Immature natural killer cell (primary cell): Measurements from ENCODE around the gene MAP2K1. TPM values are rescaled to one million over a fixed set of nuclear protein-coding genes. Genes with fewer than 3 reads are reported as not detected.
"Not testable (repeated sequence)": the region's sequence is repeated elsewhere in the genome, so short reads cannot be mapped to it uniquely, and the experiment has no call there.

ENCODE experiments used
- DNase-seq, 3 donors: peaks; one replicate each; pipeline ENCODE4 v3.0.0; 2022; ENCODE audit warnings: mixed read lengths in 1 of 3
- H3K27ac Mint-ChIP-seq, 6 donors: one replicate each; pipeline ENCODE4 v1.8.0; 2020; ENCODE audit warnings: mixed read lengths in 6 of 6, mild to moderate bottlenecking in 5 of 6, inconsistent platforms in 4 of 6, moderate library complexity in 3 of 6
- H3K27me3 Mint-ChIP-seq, 3 donors: one replicate each; pipeline ENCODE4 v1.8.0; 2020 to 2021; ENCODE audit warnings: low read depth in 3 of 3, mild to moderate bottlenecking in 3 of 3, mixed read lengths in 3 of 3, moderate library complexity in 3 of 3, inconsistent platforms in 1 of 3
- H3K36me3 Mint-ChIP-seq, 3 donors: one replicate each; pipeline ENCODE4 v1.8.0; 2020; ENCODE audit warnings: mixed read lengths in 3 of 3, inconsistent platforms in 2 of 3, mild to moderate bottlenecking in 2 of 3
- H3K4me1 Mint-ChIP-seq, 2 donors: one replicate each; pipeline ENCODE4 v1.8.0; 2020; ENCODE audit warnings: inconsistent platforms in 2 of 2, mild to moderate bottlenecking in 2 of 2, mixed read lengths in 2 of 2, moderate library complexity in 1 of 2
- H3K4me3 Mint-ChIP-seq, 5 donors: one replicate each; pipeline ENCODE4 v1.8.0; 2020; ENCODE audit warnings: mild to moderate bottlenecking in 5 of 5, mixed read lengths in 5 of 5, inconsistent platforms in 3 of 5, moderate library complexity in 3 of 5
- H3K9me3 Mint-ChIP-seq, 6 donors: one replicate each; pipeline ENCODE4 v1.8.0; 2020; ENCODE audit warnings: mild to moderate bottlenecking in 6 of 6, mixed read lengths in 6 of 6, inconsistent platforms in 4 of 6, moderate library complexity in 3 of 6
- polyA plus RNA-seq, 3 donors: library from polyadenylated mRNA; unstranded; fragments of 300-500 nt; fragmentation: Illumina TruSeq; gene quantifications; one replicate each; pipeline ENCODE4 v1.2.3, GENCODE V29; 2021

Gene MAP2K1
- polyA plus RNA-seq, 3 donors from 2014 or later: 30.7 to 58.3 (median 48.9) TPM

GRCh38 chr15:66459818-66460615 lies 73.3 kb downstream of the MAP2K1 start:
- Mint-ChIP-seq H3K27ac (peak overlapping the region; percentile 18 to 73 (median 64)), H3K9me3 (no peaks in the 10 kb centered on the region), H3K4me3 (peak overlapping the region in 3 of 5 donors; percentile 4 to 19 (median 5)), H3K36me3 (peaks cover 0 to 12% (median 5%) of the 10 kb centered on the region in 3 donors), H3K27me3 (peaks cover 0 to 2% (median 0%) of the 10 kb centered on the region in 3 donors), H3K4me1 (peaks cover 19 to 20% of the 10 kb centered on the region in 2 donors)
- DNase-seq: no peak

- not testable (repeated sequence) for H3K4me3 Mint-ChIP-seq, H3K9me3 Mint-ChIP-seq, H3K27me3 Mint-ChIP-seq, DNase-seq, H3K36me3 Mint-ChIP-seq
- peak overlapping the region in 1 of 6 donors; percentile 35 for H3K27ac Mint-ChIP-seq
- H3K4me1 Mint-ChIP-seq: peaks cover 19 to 20% of the 10 kb centered on the region in 2 donors
These were observed 74.6 kb downstream of the MAP2K1 start for GRCh38 chr15:66461294-66461693.

- Mint-ChIP-seq H3K27ac (peak overlapping the region in 1 of 6 donors; percentile 34), H3K27me3 (peaks cover 0 to 3% (median 2%) of the 10 kb centered on the region in 3 donors), H3K4me3 (no peak overlapping the region), H3K9me3 (no peaks in the 10 kb centered on the region), H3K36me3 (peaks cover 4 to 7% (median 5%) of the 10 kb centered on the region in 3 donors), H3K4me1 (peaks cover 19 to 20% of the 10 kb centered on the region in 2 donors)
- no peak for DNase-seq
These were observed 75.2 kb downstream of the MAP2K1 start for GRCh38 chr15:66461917-66462316.

- no peak for DNase-seq
- Mint-ChIP-seq H3K27ac (peak overlapping the region in 3 of 6 donors; percentile 16 to 48 (median 16)), H3K4me1 (peaks cover 19 to 20% of the 10 kb centered on the region in 2 donors), H3K4me3 (no peak overlapping the region), H3K27me3 (peaks cover 0 to 3% (median 2%) of the 10 kb centered on the region in 3 donors), H3K36me3 (peaks cover 4 to 7% (median 5%) of the 10 kb centered on the region in 3 donors), H3K9me3 (no peaks in the 10 kb centered on the region)
These were observed 75.9 kb downstream of the MAP2K1 start for GRCh38 chr15:66462627-66463026.

- not testable (repeated sequence) for H3K4me3 Mint-ChIP-seq, H3K4me1 Mint-ChIP-seq, H3K9me3 Mint-ChIP-seq, DNase-seq, H3K27me3 Mint-ChIP-seq
- peak overlapping the region in 1 of 6 donors; percentile 10 for H3K27ac Mint-ChIP-seq
- H3K36me3 Mint-ChIP-seq: peaks cover 4 to 11% (median 5%) of the 10 kb centered on the region in 3 donors
These were observed 78.6 kb downstream of the MAP2K1 start for GRCh38 chr15:66465294-66465693.

GRCh38 chr15:66467162-66468040 lies 80.7 kb downstream of the MAP2K1 start:
- not testable (repeated sequence) for H3K4me3 Mint-ChIP-seq, H3K27ac Mint-ChIP-seq, H3K9me3 Mint-ChIP-seq, DNase-seq, H3K27me3 Mint-ChIP-seq
- peaks cover 4 to 11% (median 5%) of the 10 kb centered on the region in 3 donors for H3K36me3 Mint-ChIP-seq
- H3K4me1 Mint-ChIP-seq: peaks cover 19 to 20% of the 10 kb centered on the region in 2 donors

- DNase-seq, H3K27me3 Mint-ChIP-seq, H3K9me3 Mint-ChIP-seq, H3K36me3 Mint-ChIP-seq: not testable (repeated sequence)
- Mint-ChIP-seq H3K27ac (peak overlapping the region; percentile 61 to 91 (median 86)), H3K4me3 (peak overlapping the region in 3 of 5 donors; percentile 24 to 53 (median 43)), H3K4me1 (peaks cover 26 to 30% of the 10 kb centered on the region in 2 donors)
These were observed 84.1 kb downstream of the MAP2K1 start for GRCh38 chr15:66470825-66471224.

- Mint-ChIP-seq H3K27ac (peak overlapping the region; percentile 83 to 94 (median 88)), H3K4me1 (peaks cover 30 to 33% of the 10 kb centered on the region in 2 donors), H3K4me3 (peak overlapping the region; percentile 47 to 64 (median 59)), H3K27me3 (peaks cover 0 to 6% (median 0%) of the 10 kb centered on the region in 3 donors), H3K9me3 (no peaks in the 10 kb centered on the region), H3K36me3 (peaks cover 0 to 4% (median 0%) of the 10 kb centered on the region in 3 donors)
- DNase-seq: peak; percentile 73 to 77 (median 76)
These were observed 85.7 kb downstream of the MAP2K1 start for GRCh38 chr15:66472176-66472999.

- Mint-ChIP-seq H3K9me3 (no peaks in the 10 kb centered on the region), H3K4me3 (no peak overlapping the region), H3K27me3 (peaks cover 0 to 6% (median 0%) of the 10 kb centered on the region in 3 donors)
These were observed 87.4 kb downstream of the MAP2K1 start for GRCh38 chr15:66474135-66474534.

GRCh38 chr15:66474963-66475362 lies 88.3 kb downstream of the MAP2K1 start:
- Mint-ChIP-seq H3K9me3 (peaks cover 0 to 1% (median 0%) of the 10 kb centered on the region in 6 donors), H3K27me3 (peaks cover 0 to 8% (median 0%) of the 10 kb centered on the region in 3 donors), H3K27ac (peak overlapping the region in 1 of 6 donors; percentile 91), H3K36me3 (no peaks in the 10 kb centered on the region), H3K4me1 (peaks cover 30 to 33% of the 10 kb centered on the region in 2 donors), H3K4me3 (no peak overlapping the region)
- DNase-seq: no peak

More at GRCh38 chr15:66474135-66474534, 87.4 kb downstream of the MAP2K1 start:
- peak overlapping the region in 4 of 6 donors; percentile 8 to 91 (median 48) for H3K27ac Mint-ChIP-seq
- peaks cover 30 to 33% of the 10 kb centered on the region in 2 donors for H3K4me1 Mint-ChIP-seq
- DNase-seq: no peak
- H3K36me3 Mint-ChIP-seq: no peaks in the 10 kb centered on the region

- Mint-ChIP-seq H3K36me3 (no peaks in the 10 kb centered on the region), H3K27ac (peak overlapping the region; percentile 8 to 81 (median 48)), H3K27me3 (peaks cover 0 to 8% (median 2%) of the 10 kb centered on the region in 3 donors), H3K9me3 (peaks cover 0 to 1% (median 0%) of the 10 kb centered on the region in 6 donors), H3K4me1 (peaks cover 18 to 22% of the 10 kb centered on the region in 2 donors), H3K4me3 (no peak overlapping the region)
- DNase-seq: no peak
These were observed 89.8 kb downstream of the MAP2K1 start for GRCh38 chr15:66476535-66476934.

- Mint-ChIP-seq H3K4me1 (peaks cover 13 to 18% of the 10 kb centered on the region in 2 donors), H3K36me3 (peaks cover 0 to 5% (median 3%) of the 10 kb centered on the region in 3 donors), H3K4me3 (no peak overlapping the region), H3K27ac (peak overlapping the region in 4 of 6 donors; percentile 34 to 65 (median 46)), H3K27me3 (peaks cover 0 to 6% (median 2%) of the 10 kb centered on the region in 3 donors), H3K9me3 (peaks cover 0 to 1% (median 0%) of the 10 kb centered on the region in 6 donors)
- no peak for DNase-seq
These were observed 90.3 kb downstream of the MAP2K1 start for GRCh38 chr15:66477011-66477410.

- DNase-seq: no peak
- Mint-ChIP-seq H3K4me3 (no peak overlapping the region), H3K27ac (no peak overlapping the region), H3K9me3 (peaks cover 0 to 1% (median 0%) of the 10 kb centered on the region in 6 donors), H3K4me1 (peaks cover 4 to 7% of the 10 kb centered on the region in 2 donors), H3K27me3 (peaks cover 0 to 4% (median 4%) of the 10 kb centered on the region in 3 donors), H3K36me3 (peaks cover 7 to 16% (median 13%) of the 10 kb centered on the region in 3 donors)
These were observed 93.6 kb downstream of the MAP2K1 start for GRCh38 chr15:66480267-66480666.
